ENCODE data around the gene DOCK8. TPM values are rescaled to one million over a fixed set of nuclear protein-coding genes. Genes with fewer than 3 reads are reported as not detected.

Gene DOCK8
- total RNA-seq, 1 donor from 2014 or later, result 8.3 TPM

GRCh38 chr9:414595-414994 is 199.9 kb downstream of the DOCK8 start:
- Mint-ChIP-seq H3K27me3 (ENCODE audit: unreplicated experiment) (no peaks in the 10 kb centered on the region), H3K36me3 (ENCODE audit: low read depth, unreplicated experiment) (no peaks in the 10 kb centered on the region), H3K27ac (ENCODE audit: unreplicated experiment) (no peak overlapping the region), H3K4me3 (ENCODE audit: unreplicated experiment) (no peak overlapping the region), H3K9me3 (ENCODE audit: unreplicated experiment) (no peaks in the 10 kb centered on the region), H3K4me1 (ENCODE audit: unreplicated experiment) (no peaks in the 10 kb centered on the region)
- TF ChIP-seq CTCF (IDR thresholded peaks at IDR 0.05; ENCODE audit: unreplicated experiment), result no peak
- no peak for DNase-seq (ENCODE audit: low spot score)

GRCh38 chr9:419571-420171 is 205.0 kb downstream of the DOCK8 start:
- H3K36me3 Mint-ChIP-seq (ENCODE audit: low read depth, unreplicated experiment), result no peaks in the 10 kb centered on the region
- H3K4me1 Mint-ChIP-seq (ENCODE audit: unreplicated experiment), result no peaks in the 10 kb centered on the region
- TF ChIP-seq CTCF (IDR thresholded peaks at IDR 0.05; ENCODE audit: unreplicated experiment), result no peak
- H3K27me3 Mint-ChIP-seq (ENCODE audit: unreplicated experiment), result no peaks in the 10 kb centered on the region
- no peak overlapping the region for H3K4me3 Mint-ChIP-seq (ENCODE audit: unreplicated experiment)
- H3K9me3 Mint-ChIP-seq (ENCODE audit: unreplicated experiment), result no peaks in the 10 kb centered on the region
- no peak overlapping the region for H3K27ac Mint-ChIP-seq (ENCODE audit: unreplicated experiment)
- DNase-seq (ENCODE audit: low spot score), result no peak

- no peaks in the 10 kb centered on the region for H3K36me3 Mint-ChIP-seq (ENCODE audit: low read depth, unreplicated experiment)
- no peaks in the 10 kb centered on the region for H3K9me3 Mint-ChIP-seq (ENCODE audit: unreplicated experiment)
- no peaks in the 10 kb centered on the region for H3K27me3 Mint-ChIP-seq (ENCODE audit: unreplicated experiment)
- H3K4me1 Mint-ChIP-seq (ENCODE audit: unreplicated experiment), result no peaks in the 10 kb centered on the region
- no peak overlapping the region for H3K27ac Mint-ChIP-seq (ENCODE audit: unreplicated experiment)
- no peak overlapping the region for H3K4me3 Mint-ChIP-seq (ENCODE audit: unreplicated experiment)
- no peak for TF ChIP-seq CTCF (IDR thresholded peaks at IDR 0.05; ENCODE audit: unreplicated experiment)
- DNase-seq (ENCODE audit: low spot score), result no peak
Observed at GRCh38 chr9:421896-422295, 207.2 kb downstream of the DOCK8 start.

- H3K36me3 Mint-ChIP-seq (ENCODE audit: low read depth, unreplicated experiment), result no peaks in the 10 kb centered on the region
Observed at GRCh38 chr9:426264-426663, 211.6 kb downstream of the DOCK8 start.

More at GRCh38 chr9:426264-426663, 211.6 kb downstream of the DOCK8 start:
- H3K27me3 Mint-ChIP-seq (ENCODE audit: unreplicated experiment), result no peaks in the 10 kb centered on the region
- no peaks in the 10 kb centered on the region for H3K9me3 Mint-ChIP-seq (ENCODE audit: unreplicated experiment)
- no peak for DNase-seq (ENCODE audit: low spot score)
- H3K4me1 Mint-ChIP-seq (ENCODE audit: unreplicated experiment), result no peaks in the 10 kb centered on the region
- H3K27ac Mint-ChIP-seq (ENCODE audit: unreplicated experiment), result no peak overlapping the region
- H3K4me3 Mint-ChIP-seq (ENCODE audit: unreplicated experiment), result no peak overlapping the region
- TF ChIP-seq CTCF (IDR thresholded peaks at IDR 0.05; ENCODE audit: unreplicated experiment), result no peak

Data from endothelial cell (in vitro differentiated cells).